LNCaP clone FGC (cell line): ENCODE data around the gene KREMEN1.

Source experiments
- DNase-seq: peaks from one replicate; pipeline ENCODE4 v3.0.0-alpha.2; 2011; ENCODE audit warnings: low read depth
- H3K4me3 ChIP-seq: 2 replicates; pipeline ENCODE4 v1.5.1; 2011; ENCODE audit warnings: mild to moderate bottlenecking, low read depth, low read length, control low read depth
- CTCF ChIP-seq: IDR thresholded peaks from 2 replicates; pipeline ENCODE4 v1.5.1; 2012; ENCODE audit warnings: mild to moderate bottlenecking; ENCODE audit not compliant: control insufficient read depth, insufficient read depth; ENCODE audit errors: extremely low read depth

Gene KREMEN1

GRCh38 chr22:29095459-29095858 lies 22.6 kb downstream of the KREMEN1 start:
- TF ChIP-seq CTCF = no peak
- no peak overlapping the region for H3K4me3 ChIP-seq
- no peak for DNase-seq

GRCh38 chr22:29096736-29097669 lies 24.2 kb downstream of the KREMEN1 start:
- no peak for DNase-seq
- H3K4me3 ChIP-seq = no peak overlapping the region
- TF ChIP-seq CTCF = no peak

GRCh38 chr22:29098296-29098695 lies 25.5 kb downstream of the KREMEN1 start:
- TF ChIP-seq CTCF = no peak
- DNase-seq = no peak
- no peak overlapping the region for H3K4me3 ChIP-seq

- TF ChIP-seq CTCF = no peak
- DNase-seq = no peak
- H3K4me3 ChIP-seq = no peak overlapping the region
Measured at GRCh38 chr22:29102300-29102699, 29.5 kb downstream of the KREMEN1 start.

- no peak for DNase-seq
Measured at GRCh38 chr22:29103121-29103520, 30.3 kb downstream of the KREMEN1 start.

GRCh38 chr22:29105468-29105867 lies 32.6 kb downstream of the KREMEN1 start:
- no peak for TF ChIP-seq CTCF
- DNase-seq = no peak
- no peak overlapping the region for H3K4me3 ChIP-seq

More at GRCh38 chr22:29103121-29103520, 30.3 kb downstream of the KREMEN1 start:
- no peak overlapping the region for H3K4me3 ChIP-seq
- TF ChIP-seq CTCF = no peak
